NCI-H345 treated with DMSO at 0.1 percent for 48 hours (cell line): ENCODE data around the gene PKD1L1.

ENCODE experiments used
- DNase-seq: peaks from one replicate; lab custom pipeline; 2025; ENCODE audit not compliant: unreplicated experiment; lab: John Stamatoyannopoulos, UW

Gene PKD1L1

GRCh38 chr7:47881256-47881655 is 67.0 kb downstream of the PKD1L1 start:
- DNase-seq = no peak

- DNase-seq = no peak
Observed at GRCh38 chr7:47878662-47879061, 69.6 kb downstream of the PKD1L1 start.

GRCh38 chr7:47877336-47877735 is 70.9 kb downstream of the PKD1L1 start:
- no peak for DNase-seq

- no peak for DNase-seq
Observed at GRCh38 chr7:47875998-47876744, 72.1 kb downstream of the PKD1L1 start.

GRCh38 chr7:47875406-47875805 is 72.9 kb downstream of the PKD1L1 start:
- DNase-seq = no peak

- DNase-seq = no peak
Observed at GRCh38 chr7:47873762-47874161, 74.5 kb downstream of the PKD1L1 start.

GRCh38 chr7:47867286-47867685 is 81.0 kb downstream of the PKD1L1 start:
- DNase-seq = no peak

- DNase-seq = no peak
Observed at GRCh38 chr7:47866120-47866519, 82.1 kb downstream of the PKD1L1 start.

- DNase-seq = no peak
Observed at GRCh38 chr7:47852330-47853245, 95.7 kb downstream of the PKD1L1 start.

- DNase-seq = no peak
Observed at GRCh38 chr7:47847207-47847606, 101.1 kb downstream of the PKD1L1 start.

- DNase-seq = no peak
Observed at GRCh38 chr7:47846138-47846836, 102.0 kb downstream of the PKD1L1 start.

- DNase-seq = no peak
Observed at GRCh38 chr7:47844311-47844710, 104.0 kb downstream of the PKD1L1 start.

GRCh38 chr7:47843291-47843690 is 105.0 kb downstream of the PKD1L1 start:
- no peak for DNase-seq

- DNase-seq = no peak
Observed at GRCh38 chr7:47839381-47839780, 108.9 kb downstream of the PKD1L1 start.

GRCh38 chr7:47837826-47838225 is 110.4 kb downstream of the PKD1L1 start:
- no peak for DNase-seq

- no peak for DNase-seq
Observed at GRCh38 chr7:47836503-47837202, 111.6 kb downstream of the PKD1L1 start.

- DNase-seq = no peak
Observed at GRCh38 chr7:47836080-47836479, 112.2 kb downstream of the PKD1L1 start.

GRCh38 chr7:47833211-47833610 is 115.1 kb downstream of the PKD1L1 start:
- DNase-seq = no peak

GRCh38 chr7:47832105-47832715 is 116.1 kb downstream of the PKD1L1 start:
- DNase-seq = no peak

- DNase-seq = no peak
Observed at GRCh38 chr7:47830015-47830414, 118.3 kb downstream of the PKD1L1 start.

- DNase-seq = no peak
Observed at GRCh38 chr7:47827871-47828270, 120.4 kb downstream of the PKD1L1 start.
